ENCODE measurements around the gene VGF.

DNA sequence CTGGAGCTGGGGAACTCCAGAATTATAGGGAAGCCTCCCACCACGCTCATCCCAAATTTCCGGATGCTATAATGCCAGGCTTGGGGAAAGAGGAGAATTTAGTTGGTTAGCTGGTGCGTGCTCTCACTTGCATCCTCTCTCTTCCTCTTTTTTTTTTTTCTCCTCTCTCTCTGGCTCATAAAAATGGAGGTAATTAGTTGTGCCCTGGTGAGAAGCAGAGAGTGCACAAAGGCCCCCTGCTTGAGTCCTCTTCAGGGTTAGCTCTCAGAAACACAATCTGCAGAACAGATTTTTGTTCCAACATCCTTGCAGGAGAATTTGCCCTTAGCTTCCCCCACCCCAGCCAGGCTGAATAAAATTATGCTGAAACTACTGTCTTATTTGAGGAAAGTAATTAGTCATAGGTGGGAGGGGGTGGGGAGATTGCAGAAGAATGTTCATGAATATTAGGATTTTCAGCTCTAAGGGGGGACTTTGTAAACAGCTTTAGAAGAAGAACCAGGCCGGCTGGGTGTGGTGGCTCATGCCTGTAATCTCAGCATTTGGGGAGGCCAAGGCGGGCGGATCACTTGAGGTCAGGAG, 30.9 kb downstream of the VGF start:
- TF ChIP-seq, protein P1, sequence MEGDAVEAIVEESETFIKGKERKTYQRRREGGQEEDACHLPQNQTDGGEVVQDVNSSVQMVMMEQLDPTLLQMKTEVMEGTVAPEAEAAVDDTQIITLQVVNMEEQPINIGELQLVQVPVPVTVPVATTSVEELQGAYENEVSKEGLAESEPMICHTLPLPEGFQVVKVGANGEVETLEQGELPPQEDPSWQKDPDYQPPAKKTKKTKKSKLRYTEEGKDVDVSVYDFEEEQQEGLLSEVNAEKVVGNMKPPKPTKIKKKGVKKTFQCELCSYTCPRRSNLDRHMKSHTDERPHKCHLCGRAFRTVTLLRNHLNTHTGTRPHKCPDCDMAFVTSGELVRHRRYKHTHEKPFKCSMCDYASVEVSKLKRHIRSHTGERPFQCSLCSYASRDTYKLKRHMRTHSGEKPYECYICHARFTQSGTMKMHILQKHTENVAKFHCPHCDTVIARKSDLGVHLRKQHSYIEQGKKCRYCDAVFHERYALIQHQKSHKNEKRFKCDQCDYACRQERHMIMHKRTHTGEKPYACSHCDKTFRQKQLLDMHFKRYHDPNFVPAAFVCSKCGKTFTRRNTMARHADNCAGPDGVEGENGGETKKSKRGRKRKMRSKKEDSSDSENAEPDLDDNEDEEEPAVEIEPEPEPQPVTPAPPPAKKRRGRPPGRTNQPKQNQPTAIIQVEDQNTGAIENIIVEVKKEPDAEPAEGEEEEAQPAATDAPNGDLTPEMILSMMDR (IDR thresholded peaks at IDR 0.05), result no peak
- TF ChIP-seq POLR2A (IDR thresholded peaks at IDR 0.05), result no peak
